GM13976 (cell line): ENCODE results near the gene CCDC192.

Source experiments
- DNase-seq: peaks from one replicate; pipeline ENCODE4 v3.0.0; 2012; ENCODE audit warnings: low spot score
- in situ Hi-C: fragments of 300-500 bp; cut with MboI; formaldehyde crosslinking; loops from one replicate; pipeline ENCODE4 v1.12.0; 2022; ENCODE audit warnings: low sequenced_read_pairs, mixed read lengths, inconsistent platforms; ENCODE audit not compliant: unreplicated experiment
- TF ChIP-seq, protein P1 (sequence below): IDR thresholded peaks from 2 replicates; pipeline ENCODE4 v1.5.1; 2012; ENCODE audit warnings: borderline replicate concordance, mild to moderate bottlenecking; ENCODE audit not compliant: insufficient read depth; ENCODE audit errors: extremely low read depth, missing control alignments, control extremely low read depth

The CCDC192 gene

GRCh38 chr5:127898551-127899213 is 195.5 kb downstream of the CCDC192 start:
- in situ Hi-C loops, result no loop called here
- TF ChIP-seq, protein P1, sequence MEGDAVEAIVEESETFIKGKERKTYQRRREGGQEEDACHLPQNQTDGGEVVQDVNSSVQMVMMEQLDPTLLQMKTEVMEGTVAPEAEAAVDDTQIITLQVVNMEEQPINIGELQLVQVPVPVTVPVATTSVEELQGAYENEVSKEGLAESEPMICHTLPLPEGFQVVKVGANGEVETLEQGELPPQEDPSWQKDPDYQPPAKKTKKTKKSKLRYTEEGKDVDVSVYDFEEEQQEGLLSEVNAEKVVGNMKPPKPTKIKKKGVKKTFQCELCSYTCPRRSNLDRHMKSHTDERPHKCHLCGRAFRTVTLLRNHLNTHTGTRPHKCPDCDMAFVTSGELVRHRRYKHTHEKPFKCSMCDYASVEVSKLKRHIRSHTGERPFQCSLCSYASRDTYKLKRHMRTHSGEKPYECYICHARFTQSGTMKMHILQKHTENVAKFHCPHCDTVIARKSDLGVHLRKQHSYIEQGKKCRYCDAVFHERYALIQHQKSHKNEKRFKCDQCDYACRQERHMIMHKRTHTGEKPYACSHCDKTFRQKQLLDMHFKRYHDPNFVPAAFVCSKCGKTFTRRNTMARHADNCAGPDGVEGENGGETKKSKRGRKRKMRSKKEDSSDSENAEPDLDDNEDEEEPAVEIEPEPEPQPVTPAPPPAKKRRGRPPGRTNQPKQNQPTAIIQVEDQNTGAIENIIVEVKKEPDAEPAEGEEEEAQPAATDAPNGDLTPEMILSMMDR, result no peak
- no peak for DNase-seq

DNA sequence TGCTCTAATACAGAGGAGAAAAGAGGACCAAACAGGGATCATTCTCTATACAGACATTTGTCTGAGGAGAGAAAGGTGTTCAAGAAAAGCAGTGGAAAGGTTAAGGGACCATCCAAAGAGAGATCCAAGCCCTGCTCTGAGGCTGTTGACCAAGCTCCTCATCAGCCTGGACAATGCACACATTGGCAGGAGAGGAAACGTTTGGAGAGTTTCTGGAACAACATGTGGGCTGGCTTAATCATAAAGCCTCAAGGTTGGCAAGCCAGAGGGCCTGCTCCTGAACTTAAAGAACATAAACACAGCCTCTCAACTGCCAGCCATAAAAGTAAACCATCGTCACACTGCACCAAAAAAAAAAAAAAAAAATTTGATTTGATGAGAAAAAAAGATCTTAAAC is 196.0 kb downstream of the CCDC192 start:
- TF ChIP-seq, protein P1, result no peak
- no peak for DNase-seq
- in situ Hi-C loops, result no loop called here

DNA sequence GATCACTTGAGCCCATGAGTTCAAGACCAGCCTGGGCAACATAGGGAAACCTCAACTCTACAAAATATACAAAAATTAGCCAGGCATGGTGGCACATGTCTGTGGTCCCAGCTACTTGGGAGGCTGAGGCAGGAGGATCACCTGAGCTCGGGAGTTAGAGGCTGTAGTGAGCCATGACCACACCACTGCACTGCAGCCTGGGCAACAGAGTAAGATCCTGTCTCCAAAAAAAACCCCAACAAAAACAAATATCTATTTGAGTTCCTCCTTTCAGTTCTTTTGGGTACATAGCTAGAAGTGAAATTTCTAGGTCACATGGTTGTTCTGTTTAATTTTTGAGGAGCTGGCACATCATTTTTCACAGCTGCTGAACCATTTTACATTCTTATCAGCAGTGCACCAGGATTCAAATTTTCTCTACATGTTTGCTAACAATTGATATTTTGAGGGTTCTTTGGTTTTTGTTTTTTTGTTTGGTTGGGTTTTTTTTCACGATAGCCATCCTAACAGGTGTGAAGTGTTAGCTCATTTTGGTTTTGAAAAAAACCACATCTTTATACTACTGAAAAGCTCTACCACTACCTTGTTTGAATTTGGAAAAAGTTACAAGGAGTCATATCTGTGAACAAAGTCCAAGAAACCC is 203.5 kb downstream of the CCDC192 start:
- DNase-seq, result no peak
- in situ Hi-C loops, result no loop called here
- TF ChIP-seq, protein P1, result no peak

DNA sequence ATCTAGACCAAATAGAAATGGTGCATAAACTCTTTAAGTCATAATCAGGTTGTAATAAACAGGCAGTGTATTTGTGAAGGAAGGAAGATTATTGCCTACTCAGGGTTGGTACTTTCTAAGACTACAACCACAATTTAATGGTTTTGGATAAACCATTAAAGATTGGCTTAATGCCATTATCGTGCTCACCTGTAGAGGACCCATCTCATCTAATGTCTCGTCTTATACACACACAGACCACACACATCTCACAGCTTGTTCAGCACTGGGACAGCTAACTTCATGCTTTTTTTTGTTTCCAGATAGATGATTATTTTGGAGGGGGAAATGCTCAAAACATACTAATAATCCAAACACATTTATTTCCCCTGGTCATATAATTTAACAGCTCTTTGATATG is 204.7 kb downstream of the CCDC192 start:
- no peak for DNase-seq
- TF ChIP-seq, protein P1, result no peak
- in situ Hi-C loops, result no loop called here

GRCh38 chr5:127909066-127909465 is 205.9 kb downstream of the CCDC192 start:
- TF ChIP-seq, protein P1, result peak; percentile 59
- DNase-seq, result peak; percentile 41
- in situ Hi-C loops, result no loop called here

- in situ Hi-C loops, result no loop called here
- TF ChIP-seq, protein P1, result no peak
- DNase-seq, result no peak
Observed at GRCh38 chr5:127909821-127910220, 206.6 kb downstream of the CCDC192 start.
